H1 (cell line): ENCODE results near the gene FOXK1. TPM values are rescaled to one million over a fixed set of nuclear protein-coding genes. Genes with fewer than 3 reads are reported as not detected.

Experiments
- CTCF ChIA-PET: fragments of 300-600 bp; sonication (Branson Sonifier 250); formaldehyde crosslinking; loops from one replicate; lab custom pipeline; 2021; ENCODE audit not compliant: partially characterized antibody; lab: Charles Lee
- POLR2A ChIA-PET: fragments of 300-600 bp; sonication (Branson Sonifier 250); formaldehyde crosslinking; loops from one replicate; lab custom pipeline; 2021; ENCODE audit warnings: inconsistent platforms; ENCODE audit not compliant: partially characterized antibody; lab: Charles Lee
- DNase-seq, 2 experiments: peaks; one replicate each; pipeline versions ENCODE4 v3.0.0 to v3.0.0-alpha.2; 2010 to 2022; ENCODE audit warnings: low spot score in 2 of 2, low read depth in 1 of 2, mixed read lengths in 1 of 2
- FAIRE-seq: peaks from 2 replicates; lab custom pipeline; 2011; peaks lifted over from hg19 to GRCh38; lab: Jason Lieb, UNC
- H2AFZ ChIP-seq: 2 replicates; pipeline ENCODE4 v1.8.1; 2012; ENCODE audit warnings: low read length, inconsistent platforms
- H2AK5ac ChIP-seq: 2 replicates; pipeline ENCODE4 v1.6.1; 2013; ENCODE audit warnings: low read depth, low read length
- H2BK120ac ChIP-seq: replicated peaks from 2 replicates; pipeline ENCODE3; 2013; ENCODE audit warnings: low read depth, low read length, inconsistent platforms
- H2BK12ac ChIP-seq: 2 replicates; pipeline ENCODE4 v1.6.1; 2013; ENCODE audit warnings: low read depth, low read length
- H2BK15ac ChIP-seq: 2 replicates; pipeline ENCODE4 v1.6.1; 2013; ENCODE audit warnings: low read length
- H2BK20ac ChIP-seq: 2 replicates; pipeline ENCODE4 v1.6.1; 2013; ENCODE audit warnings: low read length
- H2BK5ac ChIP-seq: 2 replicates; pipeline ENCODE4 v1.6.1; 2013; ENCODE audit warnings: low read depth, low read length
- H3K14ac ChIP-seq: 2 replicates; pipeline ENCODE4 v1.6.1; 2013; ENCODE audit warnings: inconsistent platforms; ENCODE audit not compliant: insufficient read length
- H3K18ac ChIP-seq: 2 replicates; pipeline ENCODE4 v1.6.1; 2013; ENCODE audit warnings: low read length; ENCODE audit errors: extremely low read depth
- H3K23ac ChIP-seq: 2 replicates; pipeline ENCODE4 v1.6.1; 2013; ENCODE audit warnings: inconsistent platforms; ENCODE audit not compliant: insufficient read length
- H3K23me2 ChIP-seq: 2 replicates; pipeline ENCODE4 v1.6.1; 2013; ENCODE audit warnings: low read depth, low read length
- H3K27ac ChIP-seq: 2 replicates; pipeline ENCODE4 v1.6.1; 2011; ENCODE audit warnings: low read depth, low read length, inconsistent platforms
- H3K27me3 ChIP-seq, 4 experiments: replicated peaks in 1 of 4; 1 replicate in 1 of 4; 2 replicates in 3 of 4; pipeline versions ENCODE4 v1.6.1 to v1.8.1; 2011 to 2013; ENCODE audit warnings: low read length in 3 of 4, mild to moderate bottlenecking in 3 of 4, inconsistent platforms in 2 of 4, mixed read lengths in 2 of 4, moderate library complexity in 1 of 4; ENCODE audit not compliant: control insufficient read depth in 3 of 4, insufficient read depth in 3 of 4; ENCODE audit errors: extremely low read depth in 1 of 4
- H3K36me3 ChIP-seq, 4 experiments: 2 replicates each; pipeline versions ENCODE4 v1.6.1 to v1.8.1; 2011 to 2013; ENCODE audit warnings: mild to moderate bottlenecking in 4 of 4, low read length in 3 of 4, moderate library complexity in 2 of 4, control low read depth in 1 of 4, inconsistent platforms in 1 of 4; ENCODE audit not compliant: insufficient read depth in 4 of 4, control insufficient read depth in 2 of 4
- H3K4ac ChIP-seq: replicated peaks from 2 replicates; pipeline ENCODE3; 2013; ENCODE audit warnings: low read length, low read depth, mixed read lengths, inconsistent platforms; ENCODE audit not compliant: insufficient read length
- H3K4me1 ChIP-seq, 4 experiments: replicated peaks in 1 of 4; 1 replicate in 1 of 4; 2 replicates in 3 of 4; pipeline versions ENCODE4 v1.6.1 to v1.8.1; 2011 to 2013; ENCODE audit warnings: low read length in 3 of 4, inconsistent platforms in 2 of 4, mixed read lengths in 1 of 4; ENCODE audit not compliant: insufficient read depth in 4 of 4, control insufficient read depth in 3 of 4
- H3K4me2 ChIP-seq, 2 experiments: 2 replicates each; pipeline versions ENCODE4 v1.6.1 to v1.8.1; 2011 to 2013; ENCODE audit warnings: low read depth in 2 of 2, low read length in 2 of 2, control low read depth in 1 of 2, inconsistent platforms in 1 of 2, mild to moderate bottlenecking in 1 of 2; ENCODE audit not compliant: insufficient read depth in 1 of 2
- H3K4me3 ChIP-seq, 4 experiments: fragments of 200-600, 300-600 bp in 1 of 4; sonication (generic), shearing (Covaris generic), sonication (Bioruptor Twin) in 1 of 4; 2 replicates each; pipeline versions ENCODE4 v1.5.1 to v1.8.1; 2011 to 2016; ENCODE audit warnings: low read length in 4 of 4, low read depth in 3 of 4, control low read depth in 2 of 4, inconsistent platforms in 2 of 4, mild to moderate bottlenecking in 2 of 4, mixed read lengths in 1 of 4, moderate library complexity in 1 of 4; ENCODE audit not compliant: insufficient read depth in 2 of 4; ENCODE audit errors: extremely low read depth in 1 of 4
- H3K56ac ChIP-seq: replicated peaks from 2 replicates; pipeline ENCODE3; 2013; ENCODE audit warnings: low read depth, mild to moderate bottlenecking, mixed read lengths, low read length, inconsistent platforms; ENCODE audit not compliant: insufficient read length
- H3K79me1 ChIP-seq: 2 replicates; pipeline ENCODE4 v1.6.1; 2013; ENCODE audit warnings: low read depth, low read length, control low read depth
- H3K79me2 ChIP-seq, 2 experiments: 2 replicates each; pipeline versions ENCODE4 v1.6.1 to v1.8.1; 2012 to 2013; ENCODE audit warnings: low read length in 2 of 2, mild to moderate bottlenecking in 2 of 2, inconsistent platforms in 1 of 2; ENCODE audit not compliant: insufficient read depth in 2 of 2, control insufficient read depth in 1 of 2
- H3K9ac ChIP-seq, 4 experiments: replicated peaks in 1 of 4; 1 replicate in 1 of 4; 2 replicates in 3 of 4; pipeline versions ENCODE4 v1.6.1 to v1.8.1; 2011 to 2013; ENCODE audit warnings: low read depth in 3 of 4, low read length in 3 of 4, control low read depth in 2 of 4, mild to moderate bottlenecking in 2 of 4, moderate library complexity in 2 of 4, inconsistent platforms in 1 of 4; ENCODE audit errors: extremely low read depth in 1 of 4
- H3K9me3 ChIP-seq, 2 experiments: 2 replicates each; pipeline versions ENCODE4 v1.6.1 to v1.8.1; 2012 to 2013; ENCODE audit warnings: mild to moderate bottlenecking in 2 of 2, moderate library complexity in 2 of 2, control low read depth in 1 of 2, inconsistent platforms in 1 of 2, low read depth in 1 of 2, low read length in 1 of 2, mixed read lengths in 1 of 2; ENCODE audit not compliant: insufficient read depth in 2 of 2
- H4K20me1 ChIP-seq, 2 experiments: replicated peaks in 1 of 2; 2 replicates each; pipeline versions ENCODE3 to v1.8.1; 2011 to 2013; ENCODE audit warnings: inconsistent platforms in 2 of 2, low read length in 2 of 2, mild to moderate bottlenecking in 1 of 2; ENCODE audit not compliant: insufficient read depth in 2 of 2, control insufficient read depth in 1 of 2
- H4K5ac ChIP-seq: 2 replicates; pipeline ENCODE4 v1.6.1; 2013; ENCODE audit warnings: low read length, low read depth, mixed read lengths, inconsistent platforms; ENCODE audit not compliant: insufficient read length
- H4K8ac ChIP-seq: 2 replicates; pipeline ENCODE4 v1.8.0; 2013; ENCODE audit warnings: mild to moderate bottlenecking, moderate library complexity, low read length, inconsistent platforms; ENCODE audit not compliant: insufficient read depth; ENCODE audit errors: extremely low read depth
- H4K91ac ChIP-seq: replicated peaks from 2 replicates; pipeline ENCODE3; 2013; ENCODE audit warnings: low read length, mixed read lengths, inconsistent platforms; ENCODE audit not compliant: insufficient read length
- EZH2 ChIP-seq: fragments of 200-600 bp; sonication (generic); IDR thresholded peaks from 2 replicates; pipeline ENCODE4 v1.7.1; 2012; ENCODE audit warnings: low read depth, mild to moderate bottlenecking, moderate library complexity, low read length, inconsistent platforms; ENCODE audit not compliant: severe bottlenecking
- HDAC6 ChIP-seq: IDR thresholded peaks from one replicate; pipeline ENCODE4 v1.7.1; 2012; ENCODE audit warnings: low read depth, mild to moderate bottlenecking, inconsistent platforms, low read length, moderate library complexity
- POU5F1 ChIP-seq: IDR thresholded peaks from 2 replicates; pipeline ENCODE4 v1.6.1; 2011; ENCODE audit warnings: low read depth, mild to moderate bottlenecking, low read length, moderate library complexity
- WGBS, 2 experiments: shearing (Covaris generic) in 1 of 2; methylation state at CpG; one replicate each; pipeline versions ENCODE4 v1.1.6 to v1.1.7; 2013 to 2015; ENCODE audit warnings: low lambda C conversion rate in 2 of 2, mixed read lengths in 2 of 2, inconsistent platforms in 1 of 2, low coverage in 1 of 2, missing lambda C conversion rate in 1 of 2; ENCODE audit not compliant: insufficient replicate concordance in 2 of 2, insufficient coverage in 1 of 2, insufficient read length in 1 of 2; ENCODE audit errors: extremely low coverage in 1 of 2, missing lambda C conversion rate in 1 of 2; 5-methylcytosine and 5-hydroxymethylcytosine counted together
- polyA plus RNA-seq, 7 experiments: library from polyadenylated mRNA; depleted of rRNA in 3 of 7; stranded (reverse) in 5 of 7; unstranded in 2 of 7; fragments of >200 nt in 5 of 7; fragments of 200-250 nt in 2 of 7; gene quantifications; 1 replicate in 5 of 7; 2 replicates in 1 of 7; 4 replicates in 1 of 7; pipeline versions ENCODE4 v1.2.1 to v1.2.3, GENCODE V29; 2011 to 2013; ENCODE audit warnings: missing spikeins in 2 of 7, mixed read lengths in 2 of 7
- total RNA-seq: library from RNA; stranded (reverse); fragmentation: NEBNext Ultra II Directional; extraction: Animal tissue kit (Norgen Biotek cat#: 25700); gene quantifications from 2 replicates; pipeline ENCODE4 v1.2.1, GENCODE V29; 2021

FOXK1 gene
- total and polyA plus RNA-seq, 2 of the 8 experiments (the other 6 are each of a cell fraction or from before 2014, with no cell fraction given): 2.0 to 8.5 TPM

- Histone ChIP-seq H3K18ac (no peak overlapping the region), H2BK15ac (no peak overlapping the region), H3K9me3 (no peaks in the 10 kb centered on the region), H2AFZ (no peak overlapping the region), H4K91ac (no peak overlapping the region), H3K36me3 (peaks cover 0 to 5% (median 0%) of the 10 kb centered on the region in 4 experiments; a peak in 2 of 8 replicates), H3K27me3 (no peaks in the 10 kb centered on the region), H3K4ac (no peak overlapping the region), H3K9ac (no peak overlapping the region), H3K79me2 (no peaks in the 10 kb centered on the region), H4K5ac (no peak overlapping the region), H3K23ac (no peak overlapping the region), H2BK20ac (no peak overlapping the region), H2BK120ac (no peak overlapping the region), H4K8ac (no peak overlapping the region), H3K4me1 (no peaks in the 10 kb centered on the region), H2AK5ac (no peak overlapping the region), H3K4me2 (no peak overlapping the region), H3K56ac (no peak overlapping the region), H4K20me1 (peaks cover 0 to 6% of the 10 kb centered on the region in 2 experiments), H3K79me1 (no peaks in the 10 kb centered on the region), H2BK12ac (no peak overlapping the region), H3K23me2 (no peaks in the 10 kb centered on the region), H3K4me3 (no peak overlapping the region), H3K14ac (no peak overlapping the region), H2BK5ac (no peak overlapping the region), H3K27ac (no peak overlapping the region)
- CTCF ChIA-PET: interaction anchor here (0.9 to 1.0 kb wide), 2 partner anchors 149 to 152 kb away, joined by 3 to 5 read pairs; no protein-coding TSS in a partner anchor
- FAIRE-seq (no peak), DNase-seq (no peak)
- no peak for TF ChIP-seq EZH2
- TF ChIP-seq POU5F1: no peak
- no peak for TF ChIP-seq HDAC6
- POLR2A ChIA-PET: no interaction called here
- 100% methylated on average over 6 of the region's 40 CpGs; no CpG with 5 or more reads in 1 of the 2 experiments for WGBS, 2 experiments
These were observed 77.1 kb downstream of the FOXK1 start for GRCh38 chr7:4759211-4759610.
